ENCODE results near the gene RAI2.
"Not testable (repeated sequence)": the region's sequence is repeated elsewhere in the genome, so short reads cannot be mapped to it uniquely, and the experiment has no call there.

Gene RAI2

DNA sequence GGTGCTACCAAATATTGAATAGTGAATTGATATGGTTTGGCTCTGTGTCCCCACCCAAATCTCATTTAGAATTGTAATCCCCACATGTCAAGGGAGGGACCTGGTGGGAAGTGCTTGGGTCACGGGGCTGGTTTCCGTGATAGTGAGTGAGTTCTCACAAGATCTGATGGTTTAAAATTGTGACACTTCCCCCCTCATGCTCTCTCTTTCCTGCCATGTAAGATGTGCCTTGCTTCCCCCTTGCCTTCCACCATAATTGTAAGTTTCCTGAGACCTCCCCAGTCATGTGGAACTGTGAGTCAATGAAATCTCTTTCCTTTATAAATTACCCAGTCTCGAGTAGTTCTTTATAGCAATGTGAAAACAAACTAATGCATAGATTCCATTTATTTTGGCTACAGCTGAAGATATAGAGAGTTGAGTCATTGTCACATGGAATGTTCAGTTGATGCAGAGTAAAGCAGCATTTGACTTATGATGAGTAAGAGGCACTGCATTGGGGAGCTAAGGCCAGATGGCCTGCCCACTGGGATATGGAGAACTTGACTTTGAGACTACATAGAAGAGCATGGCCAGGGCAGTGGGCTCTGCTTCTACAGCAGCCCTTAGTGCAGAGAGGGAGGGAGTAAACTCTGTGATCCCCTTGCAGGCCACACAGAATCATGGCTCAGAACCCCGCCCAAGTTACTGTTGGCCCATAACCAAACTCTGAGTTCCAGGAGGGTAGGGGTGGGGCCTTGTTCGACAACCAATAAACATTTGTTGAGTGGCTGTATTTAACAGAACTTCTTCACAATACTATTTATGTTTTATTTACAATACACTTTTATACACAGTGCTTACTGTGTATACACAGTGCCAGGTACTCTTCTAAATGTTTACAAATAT, 34.2 kb downstream of the RAI2 start:
- DNase-seq = no peak

DNA sequence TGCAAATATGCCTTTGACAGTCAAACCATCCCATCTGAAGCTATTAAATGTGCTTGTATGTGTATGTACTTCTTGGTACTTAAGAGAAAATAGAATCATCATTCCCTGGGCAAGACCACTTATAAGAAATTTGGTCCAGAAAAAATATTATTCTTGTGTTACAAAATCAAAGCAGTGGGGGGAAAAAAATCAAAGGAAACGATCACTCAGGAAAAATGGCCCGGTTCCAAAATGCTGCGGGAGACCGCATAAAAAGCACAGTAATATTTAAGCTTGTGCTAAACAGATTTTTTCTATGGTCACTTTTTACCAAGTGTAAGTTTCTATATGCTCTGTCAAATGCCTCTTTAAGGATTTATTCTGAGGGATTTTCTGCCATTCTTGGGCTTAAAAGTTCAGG, 36.1 kb downstream of the RAI2 start:
- DNase-seq = no peak

DNA sequence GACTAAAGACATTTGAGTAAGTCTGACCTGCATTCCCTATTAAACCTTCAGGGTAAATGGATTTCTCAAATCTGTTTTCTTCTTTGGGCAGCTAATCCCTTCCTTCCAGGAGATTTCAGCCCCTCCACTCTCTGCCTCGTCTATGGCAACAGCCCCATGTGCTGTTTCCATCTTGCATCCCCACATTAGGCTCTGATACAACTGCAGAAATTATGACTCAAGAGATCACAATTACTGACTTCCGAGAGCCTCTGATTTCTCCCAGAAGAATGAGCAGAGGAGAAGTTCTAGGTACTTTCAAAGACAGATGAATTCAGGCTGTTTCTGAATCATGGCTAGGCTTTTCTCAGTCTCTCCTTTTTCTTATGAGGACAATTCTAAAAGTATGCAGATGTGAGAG, 38.7 kb downstream of the RAI2 start:
- DNase-seq = no peak

DNA sequence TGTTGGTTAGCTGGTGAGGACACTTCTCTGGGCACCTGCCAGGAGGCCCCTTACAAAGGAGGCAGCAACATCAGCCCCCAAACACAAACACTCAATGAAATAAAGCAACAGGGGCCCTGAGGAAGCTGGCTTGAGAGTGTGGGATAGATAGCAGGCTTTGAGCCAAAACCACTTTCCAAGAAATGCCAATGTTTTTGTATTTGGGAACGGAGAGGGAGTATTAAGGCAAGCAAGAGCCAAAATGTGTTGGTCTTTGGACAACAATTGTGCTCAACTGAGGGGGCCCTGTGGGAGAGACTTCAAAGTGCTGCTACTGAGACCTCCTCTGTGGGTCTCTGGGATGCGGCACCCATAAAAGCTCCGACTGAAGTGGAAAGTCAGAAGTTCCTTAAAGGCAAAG, 41.0 kb downstream of the RAI2 start:
- DNase-seq = no peak

DNA sequence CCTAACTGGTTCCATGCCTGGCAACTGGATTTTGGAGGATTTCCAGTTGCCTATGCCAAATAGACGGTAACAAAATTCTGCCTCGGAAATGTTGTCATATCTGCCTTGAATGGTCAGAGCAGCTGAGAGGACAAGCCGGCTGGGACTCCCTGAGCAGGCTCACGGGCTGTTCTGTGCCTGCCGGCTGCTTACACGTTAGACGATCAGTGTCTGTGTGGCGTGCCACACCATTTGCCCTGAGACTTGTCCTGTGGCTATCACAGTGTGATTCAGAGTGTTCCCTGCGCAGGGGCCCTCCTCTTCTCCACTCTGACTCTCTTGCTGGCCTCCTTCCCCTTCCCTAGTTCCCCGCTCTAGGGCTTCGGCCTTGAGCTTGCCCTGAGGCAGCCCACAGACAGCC, 42.4 kb downstream of the RAI2 start:
- no peak for DNase-seq

DNA sequence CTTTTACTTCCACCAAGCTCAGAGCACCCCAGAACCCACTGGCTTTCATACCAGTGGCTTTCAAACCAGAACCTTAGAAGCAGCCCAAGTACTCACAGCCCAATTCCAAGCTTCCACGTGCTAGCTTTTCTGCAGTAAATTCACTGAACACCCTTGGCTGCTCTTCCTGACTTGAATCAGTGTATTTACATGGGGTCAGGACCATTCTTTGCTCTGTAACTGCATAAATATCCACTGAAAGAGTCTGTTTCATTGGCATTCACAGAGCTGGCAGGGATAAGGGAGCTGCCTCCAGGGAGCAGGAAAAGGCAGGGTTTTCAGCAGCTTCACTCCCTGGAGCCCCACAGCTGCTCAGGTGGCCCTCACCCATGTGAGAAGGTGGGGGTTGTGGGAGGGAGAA, 43.8 kb downstream of the RAI2 start:
- no peak for DNase-seq

DNA sequence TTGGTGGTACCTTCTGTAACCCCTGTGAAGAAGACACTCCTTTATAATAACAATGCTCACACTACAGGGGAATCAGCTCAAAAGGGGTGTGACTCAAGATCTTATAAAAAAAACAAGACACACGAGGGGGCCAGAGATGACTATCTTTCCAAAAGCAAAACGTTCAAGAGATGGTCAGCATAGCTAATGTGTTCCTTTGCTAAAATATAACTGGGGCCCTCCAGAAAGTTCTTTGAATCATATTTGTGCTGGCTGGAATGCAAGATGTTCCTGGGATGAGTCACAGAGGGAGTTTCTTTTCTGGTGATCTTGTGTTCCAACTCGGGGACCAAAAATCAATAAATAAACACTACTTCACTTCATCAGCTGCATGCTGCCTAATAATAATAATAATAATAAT, 46.5 kb downstream of the RAI2 start:
- DNase-seq = no peak

DNA sequence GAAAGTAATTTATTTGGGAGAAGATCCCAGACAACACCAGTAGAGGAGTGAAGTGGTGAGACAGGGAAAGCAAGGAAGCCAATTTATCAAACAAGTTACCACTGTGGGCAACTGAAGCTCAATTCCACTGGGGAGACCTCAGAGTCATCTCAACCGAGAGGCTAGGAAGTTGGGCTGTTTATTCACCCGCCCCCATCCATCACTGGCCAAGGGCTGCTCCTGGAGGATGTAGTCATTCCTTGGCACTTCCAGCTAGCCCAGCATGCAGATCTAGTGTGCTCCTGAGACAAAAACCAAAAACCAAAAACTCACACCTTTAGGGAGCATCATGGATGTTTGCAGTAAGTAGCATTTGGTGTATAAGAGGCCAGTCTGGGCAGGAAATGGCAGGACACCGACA, 47.0 kb downstream of the RAI2 start:
- no peak for DNase-seq

DNA sequence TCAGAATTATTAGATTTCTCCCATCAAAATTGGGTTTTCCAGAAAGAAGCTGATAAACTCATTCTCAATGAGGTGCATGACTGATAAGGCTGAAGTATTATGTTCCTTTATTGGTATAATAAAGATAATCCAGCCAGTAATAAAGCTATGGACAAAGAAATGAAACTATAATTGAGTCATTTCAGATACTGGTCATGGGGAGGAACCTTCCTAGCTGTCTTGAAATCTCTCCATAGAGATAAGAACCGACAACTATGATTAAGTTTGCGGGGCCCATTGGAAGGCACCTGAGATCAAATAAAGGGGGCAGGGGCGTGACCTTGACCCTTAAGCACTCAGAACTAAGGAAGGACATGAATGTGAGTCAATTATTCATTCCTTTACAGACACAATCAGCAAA, 47.8 kb downstream of the RAI2 start:
- no peak for DNase-seq

DNA sequence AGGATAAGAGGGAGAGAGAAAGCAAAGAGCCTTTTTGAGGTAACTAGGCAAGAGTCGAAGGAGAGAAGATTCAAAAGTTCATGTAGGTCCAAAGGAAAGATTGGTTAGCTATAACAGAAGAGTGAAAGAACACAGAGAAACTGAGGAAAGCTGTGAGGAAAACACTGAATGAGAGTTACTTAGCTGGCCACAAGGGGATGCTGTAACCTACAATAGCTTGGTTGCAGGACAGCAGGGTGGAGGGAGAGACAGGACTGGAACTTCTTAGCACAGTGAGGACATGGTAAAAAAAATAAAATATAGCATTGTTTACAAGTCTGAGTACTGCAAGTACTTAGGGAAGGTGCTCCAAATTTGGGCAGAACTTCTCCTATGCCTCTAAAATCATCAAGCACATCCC, 48.3 kb downstream of the RAI2 start:
- peak; percentile 2 for DNase-seq

DNA sequence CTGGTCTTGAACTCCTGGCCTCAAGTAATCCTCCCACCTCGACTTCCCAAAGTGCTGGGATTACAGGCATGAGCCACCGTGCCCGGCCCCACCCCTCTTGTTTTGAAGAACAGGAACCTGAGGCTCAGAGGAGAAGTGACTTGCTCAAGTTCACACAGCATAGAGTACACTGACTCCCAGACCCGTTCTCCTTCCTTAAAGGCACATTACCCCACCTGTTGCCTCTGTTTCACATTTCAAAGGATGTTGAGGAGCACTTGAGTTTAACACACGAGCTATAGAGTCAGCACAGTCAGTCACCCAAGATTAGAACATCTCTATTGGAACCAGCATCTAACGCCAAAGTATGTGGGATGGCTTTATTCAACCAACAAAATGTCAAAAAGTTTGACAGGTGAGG, 51.1 kb downstream of the RAI2 start:
- DNase-seq = no peak

DNA sequence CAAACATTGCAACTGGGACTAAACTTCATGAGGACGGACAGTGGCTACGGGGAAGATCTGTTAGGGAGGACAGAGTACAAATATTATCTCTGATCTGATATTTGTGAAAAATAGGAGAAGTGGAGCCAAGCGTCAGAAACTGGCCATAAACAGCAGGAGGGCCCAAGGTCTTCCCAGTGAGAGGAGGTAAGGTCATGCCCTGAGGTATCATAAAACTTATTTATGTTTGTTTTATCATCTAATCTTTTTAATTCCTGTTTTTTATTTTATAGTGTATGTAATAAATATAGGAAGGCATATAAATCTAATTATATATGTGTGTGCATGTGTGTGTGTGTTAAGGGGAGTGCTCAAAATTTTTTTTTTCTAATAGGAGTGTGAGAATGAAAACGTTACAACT, 51.8 kb downstream of the RAI2 start:
- no peak for DNase-seq

DNA sequence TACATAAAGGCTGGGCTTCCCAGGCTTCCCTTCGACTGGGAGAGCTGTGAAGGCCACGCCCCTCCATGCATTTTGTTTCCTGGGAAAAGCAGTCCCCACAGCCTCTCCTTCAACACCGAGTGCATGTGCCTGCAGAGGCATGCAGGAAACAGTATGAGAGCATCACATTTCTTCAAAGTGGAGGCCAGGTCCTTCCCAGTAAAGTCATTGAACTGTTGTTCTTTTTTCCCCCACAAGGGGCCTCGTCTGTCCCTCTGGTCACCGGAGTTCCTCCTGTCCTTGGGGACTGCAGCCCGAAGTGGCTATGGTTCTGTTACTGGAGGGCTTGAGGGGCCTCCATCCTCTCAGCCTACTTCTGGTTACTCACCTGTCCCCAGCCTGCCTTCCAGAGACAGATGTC, 56.0 kb downstream of the RAI2 start:
- peak; percentile 0 for DNase-seq

DNA sequence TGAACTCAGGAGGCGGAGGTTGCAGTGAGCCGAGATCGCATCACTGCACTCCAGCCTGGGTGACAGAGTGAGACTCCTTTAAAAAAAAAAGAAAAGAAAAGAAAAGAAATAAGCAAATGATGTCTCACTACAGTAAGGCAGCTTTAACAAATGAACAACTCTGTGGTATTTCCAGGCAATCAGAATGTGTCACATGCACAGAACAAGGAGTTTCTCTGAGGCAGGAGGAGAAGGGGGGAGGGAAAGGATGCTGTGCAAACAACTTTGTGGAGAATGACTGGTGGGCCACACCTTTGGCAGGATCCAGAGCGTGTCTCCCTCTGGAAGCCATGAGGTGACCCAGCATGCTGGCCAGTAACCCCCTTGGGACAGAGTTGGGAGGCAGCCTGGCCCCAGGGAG, 57.6 kb downstream of the RAI2 start:
- no peak for DNase-seq

DNA sequence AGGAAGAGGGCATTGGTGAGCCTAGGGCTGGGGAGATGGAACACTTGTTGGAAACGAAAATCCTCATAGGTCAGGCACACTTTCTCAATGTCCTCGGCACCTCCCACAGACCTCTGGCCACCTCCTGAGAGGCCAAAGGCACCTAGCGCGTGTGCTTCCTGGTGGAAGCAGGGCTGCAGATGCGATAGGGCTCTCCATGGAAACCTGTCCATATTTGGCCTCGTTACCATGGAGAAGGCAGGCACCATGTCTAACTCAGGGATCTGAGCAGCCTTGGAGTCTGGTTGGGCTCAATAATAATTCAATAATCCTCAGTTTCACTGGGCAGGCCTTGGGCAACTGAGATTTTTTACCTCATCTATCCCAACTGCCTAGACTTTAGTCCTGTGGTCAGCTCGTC, 58.3 kb downstream of the RAI2 start:
- DNase-seq = no peak

DNA sequence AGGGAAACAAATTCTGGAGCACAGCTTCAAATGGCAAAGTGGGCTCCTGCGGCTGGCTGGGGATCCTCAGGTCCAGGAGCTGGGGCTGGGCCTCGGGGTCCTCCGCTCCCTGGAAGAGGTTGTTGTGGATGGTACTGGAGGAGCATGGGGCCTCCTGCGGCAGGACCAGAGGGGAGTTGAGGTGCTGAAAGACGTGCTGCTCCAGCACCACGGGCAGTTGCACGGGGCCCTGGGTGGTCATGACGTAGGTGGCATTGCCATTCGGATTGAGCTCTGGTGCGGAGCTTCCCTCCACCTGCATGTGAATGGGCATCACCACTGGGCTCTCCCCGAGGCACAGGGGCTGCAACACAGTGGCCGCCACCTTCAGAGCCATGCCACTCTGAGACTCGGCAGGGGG, 59.7 kb downstream of the RAI2 start:
- no peak for DNase-seq

DNA sequence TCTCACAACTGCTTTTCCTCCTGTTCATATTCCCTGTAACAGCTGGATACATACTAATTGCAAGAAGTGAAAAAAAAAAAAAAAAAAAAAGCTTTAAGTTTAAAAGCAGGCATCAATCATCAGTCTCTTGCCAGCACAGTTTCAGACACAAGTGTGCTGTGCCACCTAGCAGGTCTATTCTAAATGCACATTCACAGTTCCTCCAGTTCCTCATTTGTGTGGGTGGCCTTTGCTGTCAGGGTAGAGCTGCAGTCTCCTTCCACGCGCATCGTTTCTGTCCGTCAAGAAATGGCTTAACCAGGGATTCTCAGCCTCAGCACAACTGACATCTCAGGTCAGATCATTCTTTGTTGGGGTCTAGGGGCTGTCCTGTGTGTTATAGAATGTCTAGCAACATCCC, 62.2 kb downstream of the RAI2 start:
- DNase-seq = no peak

DNA sequence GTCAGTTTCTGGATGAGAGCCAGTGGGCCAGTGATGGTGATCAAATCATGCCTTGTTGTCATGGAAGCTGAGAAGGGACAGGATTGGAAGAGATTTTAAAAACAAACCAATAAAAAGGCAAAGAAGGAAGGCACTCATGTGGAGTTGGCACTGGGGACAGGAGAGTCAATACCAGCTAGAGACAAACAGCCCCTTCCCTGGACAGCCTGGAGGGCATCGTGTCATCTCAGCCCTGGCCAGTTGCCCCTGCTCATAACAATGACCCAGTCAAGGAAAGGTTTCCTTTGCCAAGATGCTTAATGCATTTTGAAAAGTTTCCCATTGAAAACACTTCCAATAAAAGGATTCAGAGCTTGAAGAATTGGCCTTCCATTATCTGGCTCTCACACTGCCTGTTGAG, 68.3 kb downstream of the RAI2 start:
- DNase-seq = no peak

DNA sequence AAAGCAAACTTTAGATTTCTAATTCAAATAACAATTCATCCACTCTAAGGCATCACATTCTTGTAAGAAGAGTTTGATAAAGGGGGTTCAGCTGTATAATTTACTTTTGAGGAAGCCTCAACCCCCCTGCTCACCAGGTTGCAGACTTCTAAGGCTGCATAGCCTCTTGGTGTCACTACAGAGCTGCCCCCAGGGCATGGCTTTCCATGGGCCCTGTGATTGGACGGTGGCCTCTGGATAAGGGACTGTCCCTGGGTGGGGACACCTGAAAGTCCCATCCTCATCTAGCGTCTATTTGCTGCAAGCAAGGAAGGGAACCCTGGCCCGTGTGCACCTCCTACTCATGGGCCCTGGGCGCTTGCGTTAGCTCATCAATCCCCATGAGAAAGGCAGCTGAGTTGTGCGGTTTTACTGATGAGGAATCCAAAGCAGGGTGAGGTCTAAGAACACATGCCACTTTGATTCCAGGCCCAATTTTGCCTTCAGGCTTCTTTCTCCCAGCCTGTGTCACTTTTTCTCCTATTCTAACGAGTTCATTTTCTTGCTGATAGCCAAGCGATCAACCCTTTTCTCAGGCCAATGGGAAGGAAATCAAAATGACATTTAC, 72.0 kb downstream of the RAI2 start:
- DNase-seq = no peak

DNA sequence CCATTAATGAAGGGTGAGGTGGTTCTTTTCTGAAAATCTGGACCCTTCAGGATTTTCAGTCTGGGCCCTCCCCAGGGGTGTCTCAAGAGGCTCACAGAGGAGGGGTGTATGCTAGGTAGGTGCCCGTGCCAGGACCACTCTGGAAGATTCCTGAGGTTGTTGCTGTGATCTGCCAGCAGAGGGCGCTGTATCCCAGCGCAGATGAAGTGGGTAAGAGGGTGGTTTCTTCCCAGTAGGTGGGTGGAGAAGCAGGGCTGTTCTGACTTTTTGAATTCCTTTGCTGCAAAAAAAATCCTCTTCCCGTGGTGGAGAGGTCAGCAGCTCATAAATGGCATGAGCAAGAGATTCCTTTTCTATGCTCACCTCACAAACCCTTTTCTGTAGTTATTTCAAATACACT, 72.7 kb downstream of the RAI2 start:
- DNase-seq = peak; percentile 43

DNA sequence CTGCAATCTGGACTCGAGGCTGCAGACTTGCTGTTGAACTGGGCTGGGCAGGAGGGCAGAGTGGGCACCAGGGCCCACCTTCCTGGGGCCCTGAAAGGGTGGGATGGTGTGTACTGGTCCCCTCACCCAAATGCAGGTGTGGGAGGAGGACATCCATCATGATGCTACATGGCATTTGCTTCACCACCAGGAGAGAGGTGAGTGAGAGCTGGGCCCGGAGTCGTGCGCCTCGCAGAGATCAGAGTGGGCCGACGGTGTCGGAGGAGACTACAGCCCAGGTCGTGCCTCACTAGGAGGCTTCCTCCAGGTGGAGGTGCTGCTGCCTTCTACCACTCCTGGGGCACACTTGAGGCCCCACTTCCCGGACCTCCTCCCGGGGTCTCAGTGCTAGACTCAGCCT, 73.5 kb downstream of the RAI2 start:
- DNase-seq = no peak

DNA sequence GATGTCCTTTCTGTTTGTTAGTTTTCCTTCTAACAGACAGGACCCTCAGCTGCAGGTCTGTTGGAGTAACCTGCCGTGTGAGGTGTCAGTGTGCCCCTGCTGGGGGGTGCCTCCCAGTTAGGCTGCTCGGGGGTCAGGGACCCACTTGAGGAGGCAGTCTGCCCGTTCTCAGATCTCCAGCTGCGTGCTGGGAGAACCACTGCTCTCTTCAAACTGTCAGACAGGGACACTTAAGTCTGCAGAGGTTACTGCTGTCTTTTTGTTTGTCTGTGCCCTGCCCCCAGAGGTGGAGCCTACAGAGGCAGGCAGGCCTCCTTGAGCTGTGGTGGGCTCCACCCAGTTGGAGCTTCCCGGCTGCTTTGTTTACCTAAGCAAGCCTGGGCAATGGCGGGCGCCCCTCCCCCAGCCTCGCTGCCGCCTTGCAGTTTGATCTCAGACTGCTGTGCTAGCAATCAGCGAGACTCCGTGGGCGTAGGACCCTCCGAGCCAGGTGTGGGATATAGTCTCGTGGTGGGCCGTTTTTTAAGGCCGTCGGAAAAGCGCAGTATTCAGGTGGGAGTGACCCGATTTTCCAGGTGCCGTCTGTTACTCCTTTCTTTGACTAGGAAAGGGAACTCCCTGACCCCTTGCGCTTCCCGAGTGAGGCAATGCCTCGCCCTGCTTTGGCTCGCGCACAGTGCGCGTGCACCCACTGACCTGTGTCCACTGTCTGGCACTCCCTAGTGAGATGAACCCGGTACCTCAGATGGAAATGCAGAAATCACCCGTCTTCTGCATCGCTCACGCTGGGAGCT, 74.3 kb downstream of the RAI2 start:
- DNase-seq = not testable (repeated sequence)

DNA sequence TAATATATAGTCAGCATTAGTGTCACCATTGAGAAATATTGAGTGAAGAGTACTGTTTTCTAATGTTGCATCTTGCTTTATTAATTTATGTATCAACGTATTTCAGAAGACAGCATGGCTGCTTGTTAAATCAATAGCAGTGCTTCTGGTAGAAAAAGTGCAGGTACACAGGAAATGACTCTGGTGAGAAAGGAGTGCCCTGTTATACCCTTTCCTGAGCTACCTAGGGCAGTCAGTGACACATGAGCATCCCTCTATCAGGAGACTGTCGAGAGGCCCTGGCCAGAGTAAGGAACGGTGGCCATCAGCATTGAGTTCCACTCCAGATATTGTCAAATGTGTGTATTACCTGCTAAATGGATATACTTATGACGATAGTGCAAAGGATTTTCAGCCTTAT, 81.7 kb downstream of the RAI2 start:
- DNase-seq = no peak

DNA sequence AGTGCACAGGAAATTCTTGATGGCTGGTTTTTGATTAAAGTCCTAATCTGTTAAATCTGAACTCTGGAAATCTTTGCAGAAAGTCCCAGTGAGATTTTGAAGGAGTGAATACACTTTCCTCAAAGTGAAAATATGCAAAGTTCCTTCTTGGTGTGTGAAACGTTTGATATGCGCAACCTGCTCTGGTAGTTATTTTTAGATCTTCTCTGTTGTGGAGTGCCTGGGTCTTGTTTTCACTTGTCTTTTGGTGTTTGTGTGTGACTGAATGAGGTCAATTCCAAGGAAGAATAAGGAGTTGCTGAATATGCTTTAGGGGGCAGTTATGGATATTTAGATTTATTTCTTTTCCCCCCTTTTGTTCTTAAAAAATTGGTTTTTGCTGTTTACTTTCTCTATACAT, 82.1 kb downstream of the RAI2 start:
- no peak for DNase-seq

Measured in OCI-M1 (cell line).